Naive thymus-derived CD4-positive, alpha-beta T cell (primary cell): ENCODE measurements around the gene CBX5. TPM values are rescaled to one million over a fixed set of nuclear protein-coding genes. Genes with fewer than 3 reads are reported as not detected.
A peak's percentile ranks its signal among the peaks of the same experiment; 100 is the strongest.

Source experiments
- ATAC-seq: fragments of 150-1000 bp; cut with Tn5 transposase; 2 replicates; pipeline ENCODE4 v1.10.0; 2021; ENCODE audit warnings: mild to moderate bottlenecking, moderate library complexity
- CTCF ChIA-PET: fragments of 350-600 bp; sonication (Branson Sonifier 250); formaldehyde crosslinking; loops from one replicate; lab custom pipeline; 2021; ENCODE audit warnings: antibody characterized with exemption; lab: Charles Lee
- POLR2A ChIA-PET: fragments of 350-600 bp; sonication (Branson Sonifier 250); formaldehyde crosslinking; loops from one replicate; lab custom pipeline; 2021; ENCODE audit warnings: antibody characterized with exemption, inconsistent platforms; lab: Charles Lee
- DNase-seq, 9 donors: peaks; one replicate each; pipeline versions ENCODE4 v3.0.0 to v3.0.0-alpha.2; 2020 to 2022; ENCODE audit warnings: mixed read lengths in 1 of 9
- H3K27ac ChIP-seq: one replicate; pipeline ENCODE4 v1.7.0; 2013; ENCODE audit warnings: mild to moderate bottlenecking, low read depth, low read length, moderate library complexity
- H3K27me3 ChIP-seq, 2 donors: one replicate each; pipeline ENCODE4 v1.7.0; 2013; ENCODE audit warnings: low read length in 2 of 2, mild to moderate bottlenecking in 2 of 2, moderate library complexity in 2 of 2; ENCODE audit not compliant: control insufficient read depth in 2 of 2, insufficient read depth in 2 of 2
- H3K36me3 ChIP-seq, 3 experiments: 1 replicate in 2 of 3; 2 replicates in 1 of 3; pipeline ENCODE4 v1.7.0; 2013; ENCODE audit warnings: low read length in 3 of 3, mild to moderate bottlenecking in 3 of 3, moderate library complexity in 1 of 3; ENCODE audit not compliant: insufficient read depth in 3 of 3, control insufficient read depth in 2 of 3
- H3K4me1 ChIP-seq, 2 donors: one replicate each; pipeline ENCODE4 v1.7.0; 2013; ENCODE audit warnings: low read length in 2 of 2, mild to moderate bottlenecking in 2 of 2, moderate library complexity in 1 of 2; ENCODE audit not compliant: control insufficient read depth in 2 of 2, insufficient read depth in 2 of 2
- H3K4me3 ChIP-seq: 2 replicates; pipeline ENCODE4 v1.7.0; 2013; ENCODE audit warnings: mild to moderate bottlenecking, low read length
- H3K9me3 ChIP-seq, 3 experiments: 1 replicate in 2 of 3; 2 replicates in 1 of 3; pipeline ENCODE4 v1.7.0; 2013; ENCODE audit warnings: low read length in 3 of 3; ENCODE audit not compliant: control insufficient read depth in 2 of 3
- H3K27ac Mint-ChIP-seq, 9 donors: one replicate each; pipeline ENCODE4 v1.8.0; 2020 to 2022; ENCODE audit warnings: mixed read lengths in 9 of 9, mild to moderate bottlenecking in 8 of 9, moderate library complexity in 5 of 9, inconsistent platforms in 2 of 9
- H3K27me3 Mint-ChIP-seq, 5 donors: one replicate each; pipeline ENCODE4 v1.8.0; 2021 to 2022; ENCODE audit warnings: mixed read lengths in 5 of 5, mild to moderate bottlenecking in 1 of 5
- H3K36me3 Mint-ChIP-seq, 5 donors: one replicate each; pipeline ENCODE4 v1.8.0; 2020 to 2022; ENCODE audit warnings: mixed read lengths in 5 of 5, mild to moderate bottlenecking in 3 of 5, inconsistent platforms in 1 of 5
- H3K4me1 Mint-ChIP-seq, 7 donors: one replicate each; pipeline ENCODE4 v1.8.0; 2020 to 2022; ENCODE audit warnings: mixed read lengths in 7 of 7, mild to moderate bottlenecking in 3 of 7, inconsistent platforms in 1 of 7
- H3K4me3 Mint-ChIP-seq, 10 donors: one replicate each; pipeline ENCODE4 v1.8.0; 2020 to 2022; ENCODE audit warnings: mild to moderate bottlenecking in 10 of 10, mixed read lengths in 10 of 10, moderate library complexity in 6 of 10, inconsistent platforms in 2 of 10
- H3K9me3 Mint-ChIP-seq, 11 donors: one replicate each; pipeline ENCODE4 v1.8.0; 2020 to 2022; ENCODE audit warnings: mixed read lengths in 11 of 11, mild to moderate bottlenecking in 4 of 11, inconsistent platforms in 1 of 11, moderate library complexity in 1 of 11
- intact Hi-C, 2 donors: fragments of 100-400 bp; cut with micrococcal nuclease; formaldehyde crosslinking; loops; one replicate each; pipeline ENCODE4 v1.15.1; 2023
- polyA plus RNA-seq, 2 donors: library from polyadenylated mRNA; unstranded; fragments of 300-500 nt; fragmentation: Illumina TruSeq; gene quantifications; one replicate each; pipeline ENCODE4 v1.2.3, GENCODE V29; 2021
- total RNA-seq, 6 experiments: library from RNA in 5 of 6; stranded (reverse) in 5 of 6; gene quantifications; 1 replicate in 5 of 6; 2 replicates in 1 of 6; pipeline ENCODE4 v1.2.3 and lab custom pipeline; 2021 to 2026

Gene CBX5
- total and polyA plus RNA-seq, 7 experiments from 2014 or later = 28.2 to 133 (median 51.9) TPM

- peak overlapping the region in 2 of 10 donors; percentile 12 to 31 for H3K4me3 Mint-ChIP-seq
- Histone ChIP-seq H3K36me3 (no peaks in the 10 kb centered on the region), H3K9me3 (no peaks in the 10 kb centered on the region), H3K4me1 (peaks cover 23 to 25% of the 10 kb centered on the region in 2 donors), H3K27me3 (no peaks in the 10 kb centered on the region), H3K27ac (no peak overlapping the region), H3K4me3 (no peak overlapping the region)
- peaks cover 18 to 42% (median 28%) of the 10 kb centered on the region in 7 donors for H3K4me1 Mint-ChIP-seq
- no peak overlapping the region for H3K27ac Mint-ChIP-seq
- CTCF ChIA-PET = interaction anchor here (0.6 to 0.7 kb wide), 3 partner anchors 71 to 481 kb away, joined by 3 to 4 read pairs (median 3); no protein-coding TSS in a partner anchor
- H3K9me3 Mint-ChIP-seq = no peaks in the 10 kb centered on the region
- no peaks in the 10 kb centered on the region for H3K36me3 Mint-ChIP-seq
- DNase-seq (peak; percentile 37 to 65 (median 58)), ATAC-seq (peak; percentile 74)
- POLR2A ChIA-PET = interaction anchor here (0.5 to 0.6 kb wide), 2 partner anchors 195 to 1044 kb away, joined by 3 to 4 read pairs; no protein-coding TSS in a partner anchor
- H3K27me3 Mint-ChIP-seq = peaks cover 0 to 19% (median 4%) of the 10 kb centered on the region in 5 donors
- intact Hi-C loops = loop anchor here (1.0 kb wide), 4 partner anchors 104 to 159 kb away; no protein-coding TSS in a partner anchor
Measured at GRCh38 chr12:54220092-54220557, 59.8 kb downstream of the CBX5 start.

GRCh38 chr12:54217774-54218241 lies 62.1 kb downstream of the CBX5 start:
- Mint-ChIP-seq H3K27ac (peak overlapping the region in 3 of 9 donors; percentile 46 to 85 (median 56)), H3K9me3 (no peaks in the 10 kb centered on the region), H3K36me3 (no peaks in the 10 kb centered on the region), H3K4me1 (peaks cover 18 to 52% (median 32%) of the 10 kb centered on the region in 7 donors), H3K27me3 (peaks cover 0 to 26% (median 4%) of the 10 kb centered on the region in 5 donors), H3K4me3 (peak overlapping the region in 4 of 10 donors; percentile 32 to 91 (median 62))
- intact Hi-C loops = loop anchor here (1.0 to 10.0 kb wide), 7 partner anchors 11 to 1603 kb away; partner anchors contain the start of genes COPZ1 (in 1 of the 2) and KRT73 (in 1 of the 2)
- ATAC-seq = no peak
- DNase-seq = no peak
- POLR2A ChIA-PET = no interaction called here
- CTCF ChIA-PET = interaction anchor here (0.6 to 1.6 kb wide), 3 partner anchors 10 to 265 kb away, joined by 3 to 7 read pairs (median 3); no protein-coding TSS in a partner anchor
- peaks cover 25 to 35% of the 10 kb centered on the region in 2 donors for H3K4me1 ChIP-seq
- no peaks in the 10 kb centered on the region for H3K36me3 ChIP-seq
- no peak overlapping the region for H3K27ac ChIP-seq
- H3K9me3 ChIP-seq = no peaks in the 10 kb centered on the region
- no peak overlapping the region for H3K4me3 ChIP-seq
- no peaks in the 10 kb centered on the region for H3K27me3 ChIP-seq

GRCh38 chr12:54216797-54217661 lies 62.9 kb downstream of the CBX5 start:
- ChIA-PET POLR2A (interaction anchor here (0.6 to 1.4 kb wide), 3 partner anchors 9 to 324 kb away, joined by 3 to 9 read pairs (median 3); partner anchors contain the start of genes CBX5 and HNRNPA1), CTCF (interaction anchor here (0.6 to 3.0 kb wide), 15 partner anchors 9 to 471 kb away, joined by 3 to 13 read pairs (median 4); partner anchors contain the start of gene HOXC5)
- DNase-seq (peak; percentile 53 to 83 (median 79)), ATAC-seq (peak; percentile 76)
- peak overlapping the region; percentile 50 for H3K27ac ChIP-seq
- H3K4me3 ChIP-seq = peak overlapping the region; percentile 70
- Mint-ChIP-seq H3K4me3 (peak overlapping the region; percentile 72 to 93 (median 88)), H3K4me1 (peaks cover 18 to 52% (median 32%) of the 10 kb centered on the region in 7 donors), H3K27ac (peak overlapping the region in 8 of 9 donors; percentile 45 to 93 (median 82)), H3K27me3 (peaks cover 0 to 29% (median 4%) of the 10 kb centered on the region in 5 donors), H3K36me3 (no peaks in the 10 kb centered on the region), H3K9me3 (no peaks in the 10 kb centered on the region)
- H3K36me3 ChIP-seq = no peaks in the 10 kb centered on the region
- H3K4me1 ChIP-seq = peaks cover 25 to 35% of the 10 kb centered on the region in 2 donors
- intact Hi-C loops = loop anchor here (1.0 to 10.0 kb wide), 7 partner anchors 10 to 1602 kb away; partner anchors contain the start of genes COPZ1 (in 1 of the 2) and KRT73 (in 1 of the 2)
- no peaks in the 10 kb centered on the region for H3K27me3 ChIP-seq
- H3K9me3 ChIP-seq = no peaks in the 10 kb centered on the region

- Mint-ChIP-seq H3K36me3 (no peaks in the 10 kb centered on the region), H3K4me3 (peak overlapping the region; percentile 72 to 93 (median 88)), H3K27ac (peak overlapping the region in 8 of 9 donors; percentile 45 to 93 (median 82)), H3K27me3 (peaks cover 0 to 32% (median 4%) of the 10 kb centered on the region in 5 donors), H3K9me3 (no peaks in the 10 kb centered on the region), H3K4me1 (peaks cover 18 to 52% (median 32%) of the 10 kb centered on the region in 7 donors)
- CTCF ChIA-PET = interaction anchor here (0.6 to 3.2 kb wide), 19 partner anchors 8 to 470 kb away, joined by 3 to 13 read pairs (median 4); partner anchors contain the start of gene HOXC5
- H3K9me3 ChIP-seq = no peaks in the 10 kb centered on the region
- H3K27ac ChIP-seq = peak overlapping the region; percentile 50
- H3K27me3 ChIP-seq = no peaks in the 10 kb centered on the region
- POLR2A ChIA-PET = interaction anchor here (0.6 to 1.5 kb wide), 6 partner anchors 9 to 1867 kb away, joined by 3 to 9 read pairs (median 3); partner anchors contain the start of genes CBX5 and HNRNPA1
- peak in 6 of 9 donors; percentile 13 to 68 (median 24) for DNase-seq
- H3K36me3 ChIP-seq = no peaks in the 10 kb centered on the region
- ATAC-seq = no peak
- intact Hi-C loops = loop anchor here (2.0 to 10.0 kb wide), 3 partner anchors 63 to 1601 kb away; partner anchors contain the start of gene KRT73 (in 1 of the 2)
- peaks cover 25 to 35% of the 10 kb centered on the region in 2 donors for H3K4me1 ChIP-seq
- H3K4me3 ChIP-seq = peak overlapping the region; percentile 70
Measured at GRCh38 chr12:54215989-54216796, 63.7 kb downstream of the CBX5 start.

GRCh38 chr12:54214553-54215406 lies 65.1 kb downstream of the CBX5 start:
- Mint-ChIP-seq H3K27ac (peak overlapping the region in 2 of 9 donors; percentile 28 to 52), H3K4me3 (peak overlapping the region; percentile 72 to 93 (median 82)), H3K36me3 (no peaks in the 10 kb centered on the region), H3K9me3 (no peaks in the 10 kb centered on the region), H3K27me3 (peaks cover 0 to 40% (median 5%) of the 10 kb centered on the region in 5 donors), H3K4me1 (peaks cover 18 to 52% (median 31%) of the 10 kb centered on the region in 7 donors)
- ChIA-PET CTCF (interaction anchor here (0.5 to 3.2 kb wide), 13 partner anchors 10 to 249 kb away, joined by 3 to 15 read pairs (median 5); no protein-coding TSS in a partner anchor), POLR2A (interaction anchor here (1.4 to 1.5 kb wide), 3 partner anchors 144 to 209 kb away, joined by 3 to 4 read pairs (median 3); no protein-coding TSS in a partner anchor)
- ATAC-seq (peak; percentile 95), DNase-seq (peak; percentile 80 to 90 (median 89))
- H3K9me3 ChIP-seq = no peaks in the 10 kb centered on the region
- H3K27me3 ChIP-seq = no peaks in the 10 kb centered on the region
- peak overlapping the region; percentile 56 for H3K4me3 ChIP-seq
- no peak overlapping the region for H3K27ac ChIP-seq
- H3K36me3 ChIP-seq = no peaks in the 10 kb centered on the region
- peaks cover 25 to 35% of the 10 kb centered on the region in 2 donors for H3K4me1 ChIP-seq
- intact Hi-C loops = loop anchor here (1.0 to 10.0 kb wide), 7 partner anchors 25 to 1600 kb away; partner anchors contain the start of genes COPZ1 (in 1 of the 2) and KRT73 (in 1 of the 2)
